DMS79 (cell line): ENCODE data around the gene UNK.
"Not testable (repeated sequence)": the region's sequence is repeated elsewhere in the genome, so short reads cannot be mapped to it uniquely, and the experiment has no call there.

ENCODE experiments used
- DNase-seq: peaks from one replicate; lab custom pipeline; 2025; lab: John Stamatoyannopoulos, UW

UNK gene

DNA sequence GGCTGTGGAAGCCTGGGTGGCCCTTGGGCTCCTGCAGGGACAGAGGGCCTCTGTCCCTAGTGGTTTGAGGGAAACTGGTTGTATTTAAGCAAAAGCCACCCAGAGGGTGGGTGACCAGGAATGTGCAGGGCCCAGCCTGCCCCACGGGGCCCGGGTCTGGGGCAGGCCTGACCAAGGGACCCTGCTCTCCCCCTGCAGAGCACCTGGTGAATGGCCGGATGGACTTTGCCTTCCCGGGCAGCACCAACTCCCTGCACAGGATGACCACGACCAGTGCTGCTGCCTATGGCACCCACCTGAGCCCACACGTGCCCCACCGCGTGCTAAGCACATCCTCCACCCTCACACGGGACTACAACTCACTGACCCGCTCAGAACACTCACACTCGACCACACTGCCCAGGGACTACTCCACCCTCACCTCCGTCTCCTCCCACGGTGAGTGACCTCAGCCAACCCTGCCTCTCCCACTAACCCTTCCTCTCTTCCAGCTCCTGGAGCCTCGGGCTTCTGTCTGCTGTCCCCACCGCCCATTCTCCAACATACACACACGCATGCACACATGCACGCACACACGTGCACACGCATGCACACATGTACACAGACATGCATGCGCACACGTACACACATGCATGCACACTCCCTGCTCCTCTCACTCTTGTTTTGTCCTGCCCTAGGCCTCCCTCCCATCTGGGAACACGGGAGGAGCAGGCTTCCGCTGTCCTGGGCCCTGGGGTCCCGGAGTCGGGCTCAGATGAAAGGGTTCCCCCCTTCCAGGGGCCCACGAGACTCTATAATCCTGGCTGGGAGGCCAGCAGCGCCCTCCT, 30.0 kb upstream of the UNK start:
- no peak for DNase-seq

DNA sequence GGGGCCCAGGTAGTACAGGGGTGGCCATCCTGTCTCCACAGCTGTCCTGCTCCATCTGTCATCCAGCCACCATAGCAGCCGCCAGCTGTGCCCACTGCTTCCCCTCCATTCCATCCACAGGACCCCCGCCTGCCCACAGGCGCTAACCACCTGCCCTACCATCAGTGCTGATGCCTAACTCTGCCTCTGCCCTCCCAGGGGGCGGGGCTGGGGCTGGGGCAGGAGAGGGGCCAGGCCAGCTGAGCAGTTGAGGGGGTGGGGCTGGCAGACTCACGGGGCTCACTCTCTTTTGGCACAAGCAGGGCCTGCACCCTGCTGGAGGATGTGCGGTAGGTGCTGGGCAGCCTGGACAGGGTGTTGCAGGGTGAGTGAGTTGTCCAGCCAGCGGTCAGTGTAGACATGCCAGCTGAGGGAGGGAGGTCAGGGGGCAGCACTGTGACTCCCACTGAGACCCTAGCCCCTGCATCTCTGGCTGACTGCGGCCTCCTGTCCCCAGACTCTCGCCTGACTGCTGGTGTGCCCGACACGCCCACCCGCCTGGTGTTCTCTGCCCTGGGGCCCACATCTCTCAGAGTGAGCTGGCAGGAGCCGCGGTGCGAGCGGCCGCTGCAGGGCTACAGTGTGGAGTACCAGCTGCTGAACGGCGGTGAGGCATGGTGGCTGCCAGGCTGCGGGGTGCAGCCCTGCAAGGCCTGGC, 29.3 kb upstream of the UNK start:
- no peak for DNase-seq

DNA sequence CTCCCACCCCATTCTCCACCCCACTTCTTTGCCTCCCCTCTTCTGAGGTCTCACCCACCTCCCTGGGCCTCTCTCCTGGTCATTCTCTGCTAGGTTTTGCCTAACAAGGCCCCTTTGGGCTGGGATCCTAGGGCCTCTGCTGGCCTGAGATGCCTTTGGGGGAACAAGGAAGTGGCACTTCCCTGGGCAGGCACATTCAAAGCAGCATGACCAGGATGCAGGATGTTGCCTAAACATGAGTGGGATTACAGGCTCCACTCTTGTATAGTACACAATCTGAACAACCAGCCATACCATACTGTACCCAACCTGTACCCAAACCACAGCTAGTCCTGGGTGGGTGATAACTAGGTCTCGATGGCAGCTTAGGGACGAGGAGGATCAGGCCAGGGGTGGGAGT, 28.6 kb upstream of the UNK start:
- no peak for DNase-seq

DNA sequence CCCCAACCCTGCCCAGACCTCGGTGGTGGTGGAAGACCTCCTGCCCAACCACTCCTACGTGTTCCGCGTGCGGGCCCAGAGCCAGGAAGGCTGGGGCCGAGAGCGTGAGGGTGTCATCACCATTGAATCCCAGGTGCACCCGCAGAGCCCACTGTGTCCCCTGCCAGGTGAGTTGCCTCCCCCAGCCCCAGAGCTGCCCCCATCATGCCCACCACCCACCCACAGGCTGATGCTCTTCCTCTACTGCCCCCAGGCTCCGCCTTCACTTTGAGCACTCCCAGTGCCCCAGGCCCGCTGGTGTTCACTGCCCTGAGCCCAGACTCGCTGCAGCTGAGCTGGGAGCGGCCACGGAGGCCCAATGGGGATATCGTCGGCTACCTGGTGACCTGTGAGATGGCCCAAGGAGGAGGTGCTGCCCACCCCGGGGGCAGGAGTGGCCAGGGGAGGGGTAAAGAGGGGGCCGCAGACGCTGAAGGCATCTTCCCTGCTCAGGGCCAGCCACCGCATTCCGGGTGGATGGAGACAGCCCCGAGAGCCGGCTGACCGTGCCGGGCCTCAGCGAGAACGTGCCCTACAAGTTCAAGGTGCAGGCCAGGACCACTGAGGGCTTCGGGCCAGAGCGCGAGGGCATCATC, 28.0 kb upstream of the UNK start:
- DNase-seq, result no peak

DNA sequence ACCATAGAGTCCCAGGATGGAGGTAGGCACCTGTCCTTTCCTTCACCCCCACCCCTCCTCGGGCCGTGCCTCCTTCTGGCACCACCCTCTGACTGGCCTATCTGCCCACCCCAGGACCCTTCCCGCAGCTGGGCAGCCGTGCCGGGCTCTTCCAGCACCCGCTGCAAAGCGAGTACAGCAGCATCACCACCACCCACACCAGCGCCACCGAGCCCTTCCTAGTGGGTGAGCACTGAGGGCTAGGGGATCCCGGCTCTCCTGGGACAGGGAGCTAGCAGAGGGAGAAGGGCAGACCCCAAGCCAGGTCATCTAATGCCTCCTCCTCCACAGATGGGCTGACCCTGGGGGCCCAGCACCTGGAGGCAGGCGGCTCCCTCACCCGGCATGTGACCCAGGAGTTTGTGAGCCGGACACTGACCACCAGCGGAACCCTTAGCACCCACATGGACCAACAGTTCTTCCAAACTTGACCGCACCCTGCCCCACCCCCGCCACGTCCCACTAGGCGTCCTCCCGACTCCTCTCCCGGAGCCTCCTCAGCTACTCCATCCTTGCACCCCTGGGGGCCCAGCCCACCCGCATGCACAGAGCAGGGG, 27.4 kb upstream of the UNK start:
- no peak for DNase-seq

DNA sequence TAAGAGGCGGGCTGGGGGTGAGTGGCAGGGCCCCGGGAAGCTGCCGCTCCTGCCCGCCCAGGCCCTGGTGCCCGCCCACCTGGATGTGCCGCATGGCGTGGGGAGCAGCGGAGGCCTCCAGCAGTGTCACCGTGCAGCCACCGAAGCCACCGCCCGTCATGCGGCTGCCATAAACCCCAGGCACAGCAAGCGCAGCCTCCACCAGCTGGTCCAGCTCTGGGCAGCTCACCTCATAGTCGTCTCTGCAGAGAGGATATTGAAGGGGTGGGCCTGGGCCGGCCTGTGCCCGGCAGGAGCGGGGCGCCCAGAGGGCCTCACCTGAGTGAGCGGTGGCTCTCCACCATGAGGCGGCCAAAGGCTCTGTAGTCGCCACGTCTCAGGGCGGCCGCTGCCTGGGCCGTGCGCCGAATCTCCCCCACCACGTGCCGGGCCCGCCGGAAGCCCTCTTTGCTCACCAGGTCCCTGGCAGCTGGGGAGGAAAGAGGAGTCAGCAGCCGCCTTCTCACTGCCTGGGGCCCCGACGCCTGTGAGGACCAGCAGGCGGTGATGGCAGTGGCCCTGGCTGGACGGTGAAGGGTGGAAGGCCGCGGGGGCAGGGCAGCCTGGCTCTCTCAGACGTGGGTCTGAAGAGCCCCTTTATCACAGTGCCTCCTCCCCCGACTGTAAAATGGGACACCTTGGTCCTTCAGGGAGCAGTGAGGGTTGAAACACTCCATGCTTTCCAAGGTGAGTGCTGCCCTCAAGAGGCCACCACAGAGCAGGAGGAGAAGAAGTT, 26.3 kb upstream of the UNK start:
- no peak for DNase-seq

DNA sequence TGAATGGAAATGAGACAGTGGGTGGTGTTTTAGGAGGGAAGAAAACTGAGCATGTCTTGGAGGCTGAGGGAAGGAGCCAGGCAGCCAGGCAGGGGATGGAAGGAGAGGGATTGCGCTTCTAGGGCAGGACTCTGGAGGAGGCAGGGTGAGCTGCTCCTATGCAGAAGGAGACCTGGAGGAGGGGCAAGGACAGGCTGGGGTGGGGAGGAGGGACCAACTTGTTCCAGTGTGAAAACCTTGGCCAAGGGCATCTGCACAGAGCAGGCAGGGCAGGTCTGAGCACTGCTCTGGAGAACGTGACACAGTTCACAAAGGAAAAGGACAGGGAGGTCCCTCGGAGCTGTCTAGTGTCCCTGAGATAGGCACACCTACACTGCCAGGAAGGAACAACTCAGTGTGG, 25.1 kb upstream of the UNK start:
- no peak for DNase-seq

DNA sequence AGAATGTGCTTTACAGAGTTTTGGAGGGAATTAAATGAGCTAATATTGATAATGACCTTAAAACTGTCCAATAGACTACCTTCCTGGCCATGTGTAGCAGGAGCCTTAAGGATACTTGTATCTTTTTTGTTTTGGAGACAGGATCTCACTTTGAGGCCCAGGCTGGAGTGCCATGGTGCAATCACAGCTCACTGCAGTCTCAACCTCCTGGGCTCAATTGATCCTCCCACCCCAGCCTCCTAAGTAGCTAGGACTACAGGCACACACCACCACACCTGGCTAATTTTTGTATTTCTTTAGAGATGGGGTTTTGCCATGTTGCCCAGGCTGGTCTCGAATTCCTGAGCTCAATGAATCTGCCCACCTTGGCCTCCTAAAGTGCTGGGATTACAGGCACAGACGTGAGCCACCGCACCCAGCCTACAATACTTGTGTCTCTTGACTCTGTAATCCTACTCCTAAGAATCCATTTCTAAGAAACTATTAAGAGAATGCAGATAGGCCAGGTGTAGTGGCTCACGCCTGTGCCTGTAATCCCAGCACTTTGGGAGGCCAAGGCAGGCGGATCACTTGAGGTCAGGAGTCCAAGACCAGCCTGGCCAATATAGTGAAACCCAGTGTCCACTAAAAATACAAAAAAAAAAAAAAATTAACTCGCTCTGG, 24.5 kb upstream of the UNK start:
- DNase-seq, result not testable (repeated sequence)

DNA sequence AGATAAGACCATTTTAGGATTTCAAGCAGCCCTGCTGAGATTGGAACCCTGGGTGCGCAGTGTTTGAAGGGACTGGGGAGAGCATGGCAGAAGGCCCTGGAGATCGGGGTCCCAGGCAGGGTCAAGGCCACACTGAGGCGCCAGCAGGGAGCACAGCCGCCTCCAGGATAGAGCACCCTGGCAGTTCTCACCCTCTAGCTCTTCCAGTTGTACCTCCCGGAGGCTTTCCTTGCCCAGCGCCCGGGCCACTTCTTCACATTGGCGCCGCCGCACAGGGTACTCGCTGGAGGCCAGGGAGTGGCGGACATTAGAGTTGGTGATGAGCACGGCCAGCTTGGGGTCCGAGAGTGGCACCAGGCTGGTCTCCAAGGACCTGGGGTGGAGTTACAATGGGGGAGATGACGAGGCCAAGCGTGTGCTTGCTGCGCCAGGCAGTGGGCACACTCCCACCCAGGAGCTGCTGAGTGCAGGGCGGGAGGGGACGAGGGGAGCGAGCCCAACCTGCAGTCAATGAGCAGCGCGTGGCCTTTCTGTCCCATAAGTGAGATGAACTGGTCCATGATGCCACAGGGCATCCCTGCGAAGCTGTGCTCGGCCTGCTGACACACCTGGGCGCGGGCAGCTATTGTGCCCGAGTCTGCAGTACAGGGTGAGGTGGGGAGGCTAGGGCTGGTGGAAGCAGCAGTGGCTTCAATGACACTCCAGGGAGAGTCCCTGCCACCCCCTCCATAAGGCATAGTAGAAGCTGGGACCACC, 21.9 kb upstream of the UNK start:
- no peak for DNase-seq

DNA sequence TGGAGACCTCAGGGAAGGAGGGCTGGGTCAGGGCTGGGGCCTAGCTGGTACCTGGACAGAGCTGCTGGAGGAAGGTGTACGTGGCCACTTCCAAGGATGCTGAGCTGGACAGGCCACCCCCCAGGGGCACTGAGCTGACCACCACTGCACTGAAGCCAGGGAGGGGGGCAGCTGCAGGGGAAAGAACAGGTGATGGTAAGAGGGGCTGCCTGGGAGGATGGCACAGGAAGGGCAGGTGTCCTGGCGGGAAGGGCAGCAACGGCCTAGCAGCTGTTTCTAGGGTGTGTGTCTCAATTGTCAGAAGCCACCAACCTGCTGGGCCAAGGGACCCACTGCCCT, 21.4 kb upstream of the UNK start:
- no peak for DNase-seq

DNA sequence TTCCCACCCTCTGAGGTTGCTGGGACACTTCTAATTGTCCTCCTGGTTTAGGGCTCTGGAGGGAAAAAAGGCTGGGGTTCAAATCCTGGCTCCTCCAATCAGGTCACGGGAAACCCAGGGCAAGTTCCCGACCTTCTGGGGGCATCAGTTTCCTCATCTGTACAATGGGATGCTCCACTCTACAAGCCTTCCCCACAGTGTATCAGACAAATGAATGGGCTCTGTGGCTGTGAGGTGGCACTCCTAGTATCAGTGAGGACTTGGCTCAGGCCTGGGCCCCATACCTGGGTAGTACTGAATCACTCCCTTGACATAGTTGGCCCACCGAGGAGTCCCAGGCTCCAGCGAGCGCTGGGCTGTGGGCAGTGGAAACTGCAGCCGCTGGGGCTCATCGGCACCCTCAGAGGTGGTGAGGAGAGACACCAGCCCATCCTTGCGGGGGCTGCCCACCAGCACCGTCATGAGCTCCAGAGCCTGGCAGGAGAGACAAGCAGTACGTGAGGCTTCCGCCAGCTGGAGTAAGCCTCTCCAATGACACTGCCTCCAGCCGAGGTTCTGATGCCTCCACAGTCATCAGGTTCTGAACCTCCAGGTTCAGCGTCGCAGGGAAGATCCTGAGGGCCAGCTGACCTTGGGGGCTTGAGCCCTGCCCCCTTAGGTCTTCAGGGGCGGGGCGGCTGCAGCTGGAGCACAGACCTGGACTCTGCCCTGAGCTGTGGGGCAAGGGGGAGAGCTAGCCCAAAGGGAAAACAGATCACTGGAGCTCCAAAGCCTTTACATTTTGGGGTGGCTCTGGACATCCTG, 20.8 kb upstream of the UNK start:
- DNase-seq, result no peak

DNA sequence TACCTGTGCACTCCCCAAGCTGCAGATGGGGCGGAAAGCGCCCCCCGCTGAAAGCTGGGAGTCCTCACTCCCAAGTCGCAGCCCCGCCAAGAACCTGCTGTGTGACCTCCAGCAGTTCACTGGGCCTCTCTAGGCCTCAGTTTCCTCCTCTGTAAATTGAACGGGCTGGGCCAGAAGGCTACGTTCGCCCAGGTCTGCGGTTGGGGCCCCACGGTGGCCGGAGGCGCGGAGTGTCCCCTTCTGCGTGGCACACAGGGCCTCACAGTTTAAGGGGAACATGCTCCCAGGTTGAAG, 20.2 kb upstream of the UNK start:
- DNase-seq, result no peak

DNA sequence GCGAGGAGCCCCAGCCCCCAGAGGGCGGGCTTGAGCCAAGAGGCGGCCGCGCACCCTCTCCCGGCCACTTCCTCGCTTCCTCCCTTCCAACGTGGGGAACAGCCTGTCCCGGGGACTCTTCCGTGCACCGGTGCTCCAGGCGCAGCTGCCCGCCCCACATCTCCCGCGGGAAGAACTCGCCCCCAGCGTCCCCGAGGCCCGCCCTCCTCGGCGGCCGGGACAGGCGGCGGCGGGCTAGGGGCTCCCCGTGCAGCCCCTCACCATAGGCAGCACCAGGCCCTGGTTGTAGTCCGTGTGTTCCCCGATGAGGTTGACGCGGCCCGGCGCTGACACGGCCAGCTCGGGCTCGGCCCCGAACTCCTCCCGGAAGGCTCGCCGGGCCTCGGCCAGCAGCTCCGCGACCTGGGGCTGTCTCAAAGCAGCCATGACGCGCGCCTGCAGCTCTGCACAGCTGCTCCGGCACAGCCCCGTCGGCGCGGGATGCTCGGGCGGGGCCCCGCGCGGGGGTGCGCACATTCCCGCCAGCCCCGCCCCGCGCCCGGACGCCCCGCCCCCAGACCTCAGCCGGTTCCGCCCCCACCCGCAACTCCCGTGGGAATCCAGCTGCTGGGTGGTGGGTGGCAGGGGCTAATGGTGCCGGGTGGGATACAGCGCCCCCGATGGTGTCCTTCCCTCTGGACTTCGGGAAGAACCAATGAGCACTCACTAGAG, 19.7 kb upstream of the UNK start, which contains the start of gene GALK1:
TSS of gene GALK1 (minus strand) at position 482 of the 711 bp plus-strand sequence. CDS start at position 426, 56 bp downstream.
- no peak for DNase-seq

DNA sequence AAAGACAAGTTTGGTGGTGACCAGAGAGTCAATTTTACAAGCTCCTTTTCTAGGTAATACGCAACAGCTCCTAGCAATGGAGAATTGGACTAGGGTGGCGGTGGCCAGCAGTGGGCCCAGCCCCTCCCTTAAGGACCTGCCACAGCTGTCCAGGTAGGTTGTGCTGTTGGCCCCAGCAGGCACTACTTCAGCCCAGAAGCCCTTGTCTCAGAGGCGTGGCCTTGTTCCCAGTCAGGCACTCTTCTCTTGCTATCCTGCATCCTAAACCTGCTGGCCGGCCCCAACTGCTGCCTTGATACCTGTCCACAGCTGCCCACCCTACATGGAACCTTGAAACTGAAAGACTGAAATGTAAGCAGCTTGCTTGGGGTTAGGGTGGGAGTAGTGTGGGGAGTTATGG, 18.6 kb upstream of the UNK start:
- no peak for DNase-seq

DNA sequence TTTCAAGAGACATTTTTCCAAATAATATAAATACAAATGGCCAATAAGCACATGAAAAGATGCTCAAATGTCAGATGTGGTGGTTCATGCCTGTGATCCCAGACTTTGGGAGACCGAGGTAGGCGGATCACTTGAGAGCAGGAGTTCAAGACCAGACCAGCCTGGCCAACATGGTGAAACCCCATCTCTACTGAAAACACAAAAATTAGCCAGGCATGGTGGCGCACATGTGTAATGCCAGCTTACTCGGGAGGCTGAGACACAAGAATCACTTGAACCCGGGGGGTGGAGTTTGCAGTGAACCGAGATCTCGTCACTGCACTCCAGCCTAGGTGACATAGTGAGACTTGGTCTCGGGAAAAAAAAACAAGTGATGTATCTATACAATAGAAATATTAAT, 16.7 kb upstream of the UNK start:
- DNase-seq, result no peak

DNA sequence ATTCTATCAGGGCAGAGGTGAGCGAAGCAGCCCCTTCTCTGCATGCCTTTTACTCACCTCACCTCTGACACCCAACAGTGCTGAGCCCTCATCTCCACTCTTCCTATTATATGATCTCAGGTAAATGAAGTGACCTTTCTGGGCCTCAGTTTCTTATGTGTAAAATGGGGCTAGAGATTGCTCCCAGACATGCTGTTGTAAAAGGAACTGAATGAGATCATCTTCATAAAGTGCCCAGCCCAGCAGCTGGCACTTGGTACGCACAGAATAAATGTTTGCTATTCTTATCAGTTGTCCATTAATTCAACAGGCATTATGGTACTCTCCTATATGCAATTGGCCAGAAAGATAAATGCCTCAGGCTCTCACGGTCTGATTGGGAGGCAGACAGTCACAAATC, 15.1 kb upstream of the UNK start:
- DNase-seq, result peak; percentile 68

DNA sequence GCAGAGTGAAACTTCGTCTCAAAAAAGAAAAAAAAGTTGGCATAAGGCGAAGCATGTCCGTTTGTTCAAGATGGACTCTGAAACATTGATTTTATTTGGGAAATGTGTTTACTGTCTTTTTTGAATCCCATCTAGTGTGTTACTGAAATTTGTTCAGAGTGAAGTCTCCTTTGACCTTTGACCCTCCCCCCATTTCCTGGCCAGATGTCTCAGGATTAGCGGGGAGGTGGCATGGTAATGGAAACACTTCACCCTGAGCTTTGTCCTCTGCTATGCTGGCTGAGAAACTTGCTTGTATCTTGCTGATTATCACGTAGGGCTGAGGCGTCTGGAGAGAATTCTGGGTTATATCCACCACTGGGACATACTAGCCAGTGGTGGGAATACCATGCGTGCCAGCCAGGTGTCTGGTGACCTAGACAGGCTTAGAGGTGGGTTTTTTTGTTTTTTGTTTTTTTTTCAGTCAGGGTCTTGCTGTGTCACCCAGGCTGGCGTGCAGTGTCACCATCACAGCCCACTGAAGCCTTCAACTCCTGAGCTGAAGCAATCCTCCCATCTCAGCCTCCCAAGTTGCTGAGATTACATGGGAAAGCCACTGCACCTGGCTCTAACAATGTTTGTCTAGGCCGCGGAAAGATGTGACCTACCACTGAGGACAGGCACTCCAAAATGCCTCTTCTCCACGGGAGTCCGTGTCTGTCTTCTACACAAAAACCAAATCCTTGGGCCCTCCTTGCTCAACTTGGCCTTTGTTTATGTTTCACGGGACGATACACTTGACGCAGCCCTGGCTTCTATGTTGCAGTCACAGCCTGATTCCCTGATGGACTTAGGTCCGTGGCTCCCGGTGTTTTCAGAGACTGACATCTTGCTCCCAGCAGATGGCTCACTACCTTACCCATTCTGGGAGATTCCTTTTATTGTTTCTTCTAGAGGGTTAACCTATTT, 13.0 kb upstream of the UNK start:
- DNase-seq, result no peak

DNA sequence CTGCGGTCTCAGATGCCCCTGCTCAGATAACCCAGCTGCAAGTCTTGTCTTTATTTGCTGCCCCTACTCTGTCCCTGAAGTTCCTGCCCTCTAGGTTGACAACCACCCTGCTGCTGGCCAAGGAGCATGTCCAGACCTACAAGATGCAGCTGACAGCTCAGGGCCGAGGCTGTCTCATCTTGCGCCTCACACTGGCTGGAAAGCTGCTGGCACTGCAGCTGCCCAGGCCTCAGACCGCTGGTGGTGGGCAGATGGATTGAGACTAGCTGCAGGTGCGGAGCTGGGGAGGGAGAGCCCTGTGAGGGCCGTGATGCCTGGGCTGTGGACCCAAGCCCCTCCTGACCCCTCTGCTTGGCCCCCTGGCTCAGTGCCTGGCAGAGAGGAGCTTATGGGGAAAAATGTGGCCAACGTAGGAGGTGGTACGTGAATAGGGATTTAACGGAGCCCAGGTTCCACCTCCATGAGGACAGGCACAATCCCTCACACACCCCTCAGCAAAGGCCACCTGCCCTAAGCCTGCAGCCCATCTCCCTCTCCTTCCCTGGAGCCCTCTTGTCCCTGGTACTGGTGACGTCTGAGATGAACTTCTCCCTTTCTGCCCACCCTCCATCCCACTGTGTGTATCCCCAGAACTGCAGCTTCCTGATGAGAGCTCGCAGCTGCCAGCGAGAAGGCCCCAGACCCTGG, 11.3 kb upstream of the UNK start:
- no peak for DNase-seq
